Measurements from ENCODE around the gene ARL4A.

The ARL4A gene

DNA sequence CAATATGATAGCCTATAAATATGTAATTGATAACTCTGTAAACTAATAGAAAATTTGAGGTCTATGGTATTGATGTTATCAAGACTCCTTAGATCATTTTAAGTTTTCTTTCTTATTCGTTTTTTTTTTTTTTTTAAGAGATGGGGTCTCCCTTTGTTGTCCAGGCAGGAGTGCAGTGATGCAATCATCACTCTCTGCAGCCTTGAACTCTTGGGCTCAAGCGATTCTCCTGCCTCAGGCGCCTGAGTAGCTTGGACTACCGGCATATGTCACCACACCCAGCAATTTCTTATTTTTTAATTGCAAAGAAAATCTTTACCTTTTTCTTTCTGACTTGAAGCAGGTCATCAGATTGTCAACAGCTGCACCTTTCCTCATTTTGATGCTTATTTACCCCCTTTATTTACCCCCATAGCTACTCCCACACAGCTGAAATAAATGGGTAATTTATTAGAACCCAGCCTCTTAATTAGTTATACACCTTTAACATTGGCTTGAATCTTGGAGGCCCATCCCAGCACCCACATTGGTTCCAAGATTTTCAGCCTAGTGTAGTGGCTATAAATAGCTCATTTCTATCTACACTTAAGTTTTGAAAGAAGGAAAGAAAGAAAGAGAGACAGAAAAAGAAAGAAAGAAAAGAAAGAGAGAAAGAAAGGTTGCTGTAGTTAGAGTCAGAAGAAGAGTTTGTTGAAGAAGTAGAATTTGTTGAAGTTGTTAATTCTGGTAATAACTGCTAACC, 38.3 kb downstream of the ARL4A start:
- no peak for DNase-seq (ENCODE audit: low read depth)
- no peak for TF ChIP-seq CTCF (conservative IDR thresholded peaks at IDR 0.05; ENCODE audit: control insufficient read depth, insufficient read depth, low read depth, low read length)

DNA sequence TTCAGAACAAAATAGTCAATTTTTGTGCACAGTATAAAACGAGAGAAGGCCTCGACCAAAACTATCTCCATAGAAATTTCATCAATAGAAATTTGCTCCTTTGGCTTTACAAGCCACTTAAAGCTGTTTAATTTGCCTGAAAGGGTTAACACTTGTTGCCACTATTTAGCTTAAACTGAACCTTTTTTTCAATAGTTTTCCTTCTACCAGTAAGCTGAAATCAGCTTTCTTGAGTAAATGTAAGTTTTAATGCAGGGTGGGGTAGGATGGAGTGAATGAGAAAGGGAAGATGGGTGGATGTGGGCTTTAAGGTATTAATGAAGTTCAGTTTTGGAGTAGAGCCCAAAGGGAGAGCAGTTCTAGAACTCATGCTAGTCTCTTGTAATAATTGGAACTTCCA, 39.5 kb downstream of the ARL4A start:
- H3K4me3 ChIP-seq (ENCODE audit: control insufficient read depth, low read depth, low read length) = no peak overlapping the region
- DNase-seq (ENCODE audit: low read depth) = no peak
- TF ChIP-seq CTCF (conservative IDR thresholded peaks at IDR 0.05; ENCODE audit: control insufficient read depth, insufficient read depth, low read depth, low read length) = no peak

More for the DNA sequence above, 38.3 kb downstream of the ARL4A start:
- no peak overlapping the region for H3K4me3 ChIP-seq (ENCODE audit: control insufficient read depth, low read depth, low read length)

GRCh38 chr7:12727455-12728191, 40.2 kb downstream of the ARL4A start:
- no peak overlapping the region for H3K4me3 ChIP-seq (ENCODE audit: control insufficient read depth, low read depth, low read length)
- no peak for TF ChIP-seq CTCF (conservative IDR thresholded peaks at IDR 0.05; ENCODE audit: control insufficient read depth, insufficient read depth, low read depth, low read length)
- no peak for DNase-seq (ENCODE audit: low read depth)

DNA sequence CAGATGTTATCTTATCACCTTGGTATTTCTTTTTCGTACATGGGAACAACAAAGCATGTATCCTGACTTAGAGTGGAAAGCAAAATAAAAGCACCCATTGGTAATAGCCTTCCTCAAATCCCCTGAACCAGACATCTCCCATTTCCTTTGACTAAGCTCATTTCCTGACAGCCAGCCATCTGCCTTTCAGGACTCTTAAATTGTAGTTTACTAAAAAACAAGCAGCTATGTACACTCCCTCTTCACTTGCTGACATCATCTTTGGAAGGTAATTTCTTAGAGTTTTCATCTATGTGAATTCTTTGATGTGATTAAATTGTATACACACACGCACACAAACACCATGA, 40.7 kb downstream of the ARL4A start:
- no peak for DNase-seq (ENCODE audit: low read depth)
- no peak for TF ChIP-seq CTCF (conservative IDR thresholded peaks at IDR 0.05; ENCODE audit: control insufficient read depth, insufficient read depth, low read depth, low read length)
- no peak overlapping the region for H3K4me3 ChIP-seq (ENCODE audit: control insufficient read depth, low read depth, low read length)

GRCh38 chr7:12729112-12729511, 41.7 kb downstream of the ARL4A start:
- TF ChIP-seq CTCF (conservative IDR thresholded peaks at IDR 0.05; ENCODE audit: control insufficient read depth, insufficient read depth, low read depth, low read length) = no peak
- peak; percentile 54 for DNase-seq (ENCODE audit: low read depth)
- H3K4me3 ChIP-seq (ENCODE audit: control insufficient read depth, low read depth, low read length) = no peak overlapping the region

- H3K4me3 ChIP-seq (ENCODE audit: control insufficient read depth, low read depth, low read length) = no peak overlapping the region
- no peak for TF ChIP-seq CTCF (conservative IDR thresholded peaks at IDR 0.05; ENCODE audit: control insufficient read depth, insufficient read depth, low read depth, low read length)
- DNase-seq (ENCODE audit: low read depth) = no peak
These were observed 43.1 kb downstream of the ARL4A start for GRCh38 chr7:12730523-12730922.
